HepG2 (cell line): ENCODE results near the gene EXPH5. TPM values are rescaled to one million over a fixed set of nuclear protein-coding genes. Genes with fewer than 3 reads are reported as not detected.

Experiments used
- EHMT2 ChIP-seq: fragments of 200-600 bp; sonication (generic); IDR thresholded peaks from 2 replicates; pipeline ENCODE4 v1.7.0; 2017; ENCODE audit warnings: antibody characterized with exemption, low read depth, low read length, borderline replicate concordance
- FOSL2 ChIP-seq: sonication (generic); formaldehyde crosslinking; IDR thresholded peaks from 2 replicates; pipeline ENCODE4 v1.4.0; 2020; ENCODE audit warnings: missing genetic modification reagents
- JUND ChIP-seq: sonication (generic); formaldehyde crosslinking; IDR thresholded peaks from 2 replicates; pipeline ENCODE4 v1.8.0; 2022; ENCODE audit warnings: mild to moderate bottlenecking, missing genetic modification reagents
- KLF9 ChIP-seq: IDR thresholded peaks from 2 replicates; pipeline ENCODE4 v1.6.1; 2016; ENCODE audit warnings: low read depth
- PTBP1 ChIP-seq: fragments of 200-400 bp; formaldehyde crosslinking; IDR thresholded peaks from 2 replicates; pipeline ENCODE4 v1.6.1; 2018; ENCODE audit warnings: low read length, low read depth; ENCODE audit not compliant: poor library complexity, severe bottlenecking
- SRSF4 ChIP-seq: fragments of 200-400 bp; formaldehyde crosslinking; IDR thresholded peaks from one replicate; pipeline ENCODE4 v1.6.1; 2018; ENCODE audit warnings: mild to moderate bottlenecking, low read depth, low read length, moderate library complexity; ENCODE audit not compliant: poor library complexity, severe bottlenecking
- STAT5B ChIP-seq: sonication (generic); formaldehyde crosslinking; IDR thresholded peaks from 2 replicates; pipeline ENCODE4 v1.4.0; 2020; ENCODE audit warnings: missing genetic modification reagents
- TBX3 ChIP-seq: fragments of 450-650 bp; IDR thresholded peaks from 2 replicates; pipeline ENCODE4 v1.6.1; 2017; ENCODE audit warnings: antibody characterized with exemption, mild to moderate bottlenecking, inconsistent platforms, borderline replicate concordance
- ZBTB3 ChIP-seq: sonication (generic); formaldehyde crosslinking; IDR thresholded peaks from 2 replicates; pipeline ENCODE4 v1.4.0; 2020; ENCODE audit warnings: low read depth, mild to moderate bottlenecking, moderate library complexity, missing genetic modification reagents, borderline replicate concordance
- ZNF460 ChIP-seq: sonication (generic); formaldehyde crosslinking; IDR thresholded peaks from 2 replicates; pipeline ENCODE4 v1.5.1; 2020; ENCODE audit warnings: missing genetic modification reagents, mild to moderate bottlenecking, borderline replicate concordance
- ZNF564 ChIP-seq: sonication (generic); formaldehyde crosslinking; IDR thresholded peaks from 2 replicates; pipeline ENCODE4 v1.8.1; 2023; ENCODE audit warnings: mild to moderate bottlenecking, missing genetic modification reagents
- ZNF570 ChIP-seq: sonication (generic); formaldehyde crosslinking; IDR thresholded peaks from 2 replicates; pipeline ENCODE4 v1.4.0; 2020; ENCODE audit warnings: mild to moderate bottlenecking, missing genetic modification reagents, borderline replicate concordance
- polyA plus RNA-seq, 8 experiments: library from polyadenylated mRNA; depleted of rRNA in 3 of 8; stranded (reverse) in 7 of 8; unstranded in 1 of 8; fragments of >200 nt; fragmentation: Illumina TruSeq in 4 of 8; extraction: Trizol in 4 of 8; gene quantifications; 2 replicates each; pipeline versions ENCODE4 v1.2.1 to v1.2.3, GENCODE V29; 2011 to 2016; ENCODE audit warnings: low read depth in 4 of 8, missing spikeins in 1 of 8, mixed read lengths in 1 of 8; ENCODE audit not compliant: insufficient read depth in 1 of 8
- total RNA-seq, 5 experiments: library from RNA; depleted of rRNA; stranded (reverse); fragments of >200 nt; fragmentation: Illumina TruSeq; extraction: Trizol; gene quantifications; 2 replicates each; pipeline ENCODE4 v1.2.3, GENCODE V29; 2016; ENCODE audit warnings: low read depth in 1 of 5
- TF ChIP-seq, protein P1 (sequence below): sonication (generic); formaldehyde crosslinking; IDR thresholded peaks from 2 replicates; pipeline ENCODE4 v1.5.0; 2020; ENCODE audit warnings: mild to moderate bottlenecking, missing genetic modification reagents, borderline replicate concordance
- TF ChIP-seq, protein P2 (sequence below): sonication (generic); formaldehyde crosslinking; IDR thresholded peaks from 2 replicates; pipeline ENCODE4 v1.4.0; 2020; ENCODE audit warnings: missing genetic modification reagents, borderline replicate concordance
- TF ChIP-seq, protein P3 (sequence below): conservative IDR thresholded peaks from 2 replicates; pipeline ENCODE4 v1.6.1; 2018; ENCODE audit warnings: missing genetic modification reagents

Gene EXPH5
- total and polyA plus RNA-seq, 2 of the 13 experiments (the other 11 are each of a cell fraction or from before 2014, with no cell fraction given): under 0.01 to 0.02 TPM

DNA sequence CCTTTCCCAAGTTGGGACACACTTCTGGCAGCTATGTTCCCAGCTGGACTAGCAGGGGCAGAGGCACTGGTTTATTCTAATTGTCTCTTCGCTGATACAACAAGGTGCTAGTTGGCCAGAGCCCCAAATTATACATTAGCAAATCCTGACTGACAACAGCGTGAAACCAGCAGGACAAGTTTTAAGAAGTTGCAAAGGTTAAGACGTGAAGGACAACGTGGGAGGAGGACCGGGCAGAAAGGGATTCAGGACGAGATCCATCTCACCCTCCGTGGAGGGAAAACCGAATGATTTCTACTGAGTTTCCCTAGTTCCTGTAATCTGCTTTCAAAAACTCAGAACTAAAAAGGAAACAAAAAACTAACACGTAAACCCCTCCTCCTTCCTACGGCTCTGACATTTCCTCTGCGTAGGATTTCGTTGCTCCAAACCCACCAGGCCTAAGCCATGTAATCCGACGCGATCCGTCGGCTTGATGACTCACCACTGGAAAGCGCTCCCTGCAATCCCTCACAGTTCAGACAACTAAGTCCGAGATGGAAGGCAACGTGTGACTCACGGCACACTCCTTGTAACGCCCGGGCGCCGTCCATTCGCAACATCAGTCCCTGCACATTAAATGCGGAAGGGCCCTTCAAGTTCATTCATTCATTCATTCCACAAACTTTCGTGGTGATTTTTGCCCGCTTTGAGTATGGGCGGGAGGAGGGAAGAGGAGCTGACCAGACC, 96.1 kb downstream of the EXPH5 start (continued):
- TF ChIP-seq, protein P1, sequence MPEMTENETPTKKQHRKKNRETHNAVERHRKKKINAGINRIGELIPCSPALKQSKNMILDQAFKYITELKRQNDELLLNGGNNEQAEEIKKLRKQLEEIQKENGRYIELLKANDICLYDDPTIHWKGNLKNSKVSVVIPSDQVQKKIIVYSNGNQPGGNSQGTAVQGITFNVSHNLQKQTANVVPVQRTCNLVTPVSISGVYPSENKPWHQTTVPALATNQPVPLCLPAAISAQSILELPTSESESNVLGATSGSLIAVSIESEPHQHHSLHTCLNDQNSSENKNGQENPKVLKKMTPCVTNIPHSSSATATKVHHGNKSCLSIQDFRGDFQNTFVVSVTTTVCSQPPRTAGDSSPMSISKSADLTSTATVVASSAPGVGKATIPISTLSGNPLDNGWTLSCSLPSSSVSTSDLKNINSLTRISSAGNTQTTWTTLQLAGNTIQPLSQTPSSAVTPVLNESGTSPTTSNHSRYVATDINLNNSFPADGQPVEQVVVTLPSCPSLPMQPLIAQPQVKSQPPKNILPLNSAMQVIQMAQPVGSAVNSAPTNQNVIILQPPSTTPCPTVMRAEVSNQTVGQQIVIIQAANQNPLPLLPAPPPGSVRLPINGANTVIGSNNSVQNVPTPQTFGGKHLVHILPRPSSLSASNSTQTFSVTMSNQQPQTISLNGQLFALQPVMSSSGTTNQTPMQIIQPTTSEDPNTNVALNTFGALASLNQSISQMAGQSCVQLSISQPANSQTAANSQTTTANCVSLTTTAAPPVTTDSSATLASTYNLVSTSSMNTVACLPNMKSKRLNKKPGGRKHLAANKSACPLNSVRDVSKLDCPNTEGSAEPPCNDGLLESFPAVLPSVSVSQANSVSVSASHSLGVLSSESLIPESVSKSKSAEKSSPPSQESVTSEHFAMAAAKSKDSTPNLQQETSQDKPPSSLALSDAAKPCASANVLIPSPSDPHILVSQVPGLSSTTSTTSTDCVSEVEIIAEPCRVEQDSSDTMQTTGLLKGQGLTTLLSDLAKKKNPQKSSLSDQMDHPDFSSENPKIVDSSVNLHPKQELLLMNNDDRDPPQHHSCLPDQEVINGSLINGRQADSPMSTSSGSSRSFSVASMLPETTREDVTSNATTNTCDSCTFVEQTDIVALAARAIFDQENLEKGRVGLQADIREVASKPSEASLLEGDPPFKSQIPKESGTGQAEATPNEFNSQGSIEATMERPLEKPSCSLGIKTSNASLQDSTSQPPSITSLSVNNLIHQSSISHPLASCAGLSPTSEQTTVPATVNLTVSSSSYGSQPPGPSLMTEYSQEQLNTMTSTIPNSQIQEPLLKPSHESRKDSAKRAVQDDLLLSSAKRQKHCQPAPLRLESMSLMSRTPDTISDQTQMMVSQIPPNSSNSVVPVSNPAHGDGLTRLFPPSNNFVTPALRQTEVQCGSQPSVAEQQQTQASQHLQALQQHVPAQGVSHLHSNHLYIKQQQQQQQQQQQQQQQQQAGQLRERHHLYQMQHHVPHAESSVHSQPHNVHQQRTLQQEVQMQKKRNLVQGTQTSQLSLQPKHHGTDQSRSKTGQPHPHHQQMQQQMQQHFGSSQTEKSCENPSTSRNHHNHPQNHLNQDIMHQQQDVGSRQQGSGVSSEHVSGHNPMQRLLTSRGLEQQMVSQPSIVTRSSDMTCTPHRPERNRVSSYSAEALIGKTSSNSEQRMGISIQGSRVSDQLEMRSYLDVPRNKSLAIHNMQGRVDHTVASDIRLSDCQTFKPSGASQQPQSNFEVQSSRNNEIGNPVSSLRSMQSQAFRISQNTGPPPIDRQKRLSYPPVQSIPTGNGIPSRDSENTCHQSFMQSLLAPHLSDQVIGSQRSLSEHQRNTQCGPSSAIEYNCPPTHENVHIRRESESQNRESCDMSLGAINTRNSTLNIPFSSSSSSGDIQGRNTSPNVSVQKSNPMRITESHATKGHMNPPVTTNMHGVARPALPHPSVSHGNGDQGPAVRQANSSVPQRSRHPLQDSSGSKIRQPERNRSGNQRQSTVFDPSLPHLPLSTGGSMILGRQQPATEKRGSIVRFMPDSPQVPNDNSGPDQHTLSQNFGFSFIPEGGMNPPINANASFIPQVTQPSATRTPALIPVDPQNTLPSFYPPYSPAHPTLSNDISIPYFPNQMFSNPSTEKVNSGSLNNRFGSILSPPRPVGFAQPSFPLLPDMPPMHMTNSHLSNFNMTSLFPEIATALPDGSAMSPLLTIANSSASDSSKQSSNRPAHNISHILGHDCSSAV: no peak
- TF ChIP-seq ZNF564 (no peak), STAT5B (CRISPR knock-in tag) (no peak), ZNF570 (no peak), TBX3 (no peak), FOSL2 (peak; percentile 100), ZNF460 (no peak), JUND (peak; percentile 97), EHMT2 (no peak), PTBP1 (no peak), ZBTB3 (CRISPR knock-in tag) (no peak), SRSF4 (no peak), KLF9 (CRISPR knock-in tag) (no peak)
- TF ChIP-seq, protein P2, sequence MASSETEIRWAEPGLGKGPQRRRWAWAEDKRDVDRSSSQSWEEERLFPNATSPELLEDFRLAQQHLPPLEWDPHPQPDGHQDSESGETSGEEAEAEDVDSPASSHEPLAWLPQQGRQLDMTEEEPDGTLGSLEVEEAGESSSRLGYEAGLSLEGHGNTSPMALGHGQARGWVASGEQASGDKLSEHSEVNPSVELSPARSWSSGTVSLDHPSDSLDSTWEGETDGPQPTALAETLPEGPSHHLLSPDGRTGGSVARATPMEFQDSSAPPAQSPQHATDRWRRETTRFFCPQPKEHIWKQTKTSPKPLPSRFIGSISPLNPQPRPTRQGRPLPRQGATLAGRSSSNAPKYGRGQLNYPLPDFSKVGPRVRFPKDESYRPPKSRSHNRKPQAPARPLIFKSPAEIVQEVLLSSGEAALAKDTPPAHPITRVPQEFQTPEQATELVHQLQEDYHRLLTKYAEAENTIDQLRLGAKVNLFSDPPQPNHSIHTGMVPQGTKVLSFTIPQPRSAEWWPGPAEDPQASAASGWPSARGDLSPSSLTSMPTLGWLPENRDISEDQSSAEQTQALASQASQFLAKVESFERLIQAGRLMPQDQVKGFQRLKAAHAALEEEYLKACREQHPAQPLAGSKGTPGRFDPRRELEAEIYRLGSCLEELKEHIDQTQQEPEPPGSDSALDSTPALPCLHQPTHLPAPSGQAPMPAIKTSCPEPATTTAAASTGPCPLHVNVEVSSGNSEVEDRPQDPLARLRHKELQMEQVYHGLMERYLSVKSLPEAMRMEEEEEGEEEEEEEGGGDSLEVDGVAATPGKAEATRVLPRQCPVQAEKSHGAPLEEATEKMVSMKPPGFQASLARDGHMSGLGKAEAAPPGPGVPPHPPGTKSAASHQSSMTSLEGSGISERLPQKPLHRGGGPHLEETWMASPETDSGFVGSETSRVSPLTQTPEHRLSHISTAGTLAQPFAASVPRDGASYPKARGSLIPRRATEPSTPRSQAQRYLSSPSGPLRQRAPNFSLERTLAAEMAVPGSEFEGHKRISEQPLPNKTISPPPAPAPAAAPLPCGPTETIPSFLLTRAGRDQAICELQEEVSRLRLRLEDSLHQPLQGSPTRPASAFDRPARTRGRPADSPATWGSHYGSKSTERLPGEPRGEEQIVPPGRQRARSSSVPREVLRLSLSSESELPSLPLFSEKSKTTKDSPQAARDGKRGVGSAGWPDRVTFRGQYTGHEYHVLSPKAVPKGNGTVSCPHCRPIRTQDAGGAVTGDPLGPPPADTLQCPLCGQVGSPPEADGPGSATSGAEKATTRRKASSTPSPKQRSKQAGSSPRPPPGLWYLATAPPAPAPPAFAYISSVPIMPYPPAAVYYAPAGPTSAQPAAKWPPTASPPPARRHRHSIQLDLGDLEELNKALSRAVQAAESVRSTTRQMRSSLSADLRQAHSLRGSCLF (CRISPR knock-in tag): no peak
- TF ChIP-seq, protein P3, sequence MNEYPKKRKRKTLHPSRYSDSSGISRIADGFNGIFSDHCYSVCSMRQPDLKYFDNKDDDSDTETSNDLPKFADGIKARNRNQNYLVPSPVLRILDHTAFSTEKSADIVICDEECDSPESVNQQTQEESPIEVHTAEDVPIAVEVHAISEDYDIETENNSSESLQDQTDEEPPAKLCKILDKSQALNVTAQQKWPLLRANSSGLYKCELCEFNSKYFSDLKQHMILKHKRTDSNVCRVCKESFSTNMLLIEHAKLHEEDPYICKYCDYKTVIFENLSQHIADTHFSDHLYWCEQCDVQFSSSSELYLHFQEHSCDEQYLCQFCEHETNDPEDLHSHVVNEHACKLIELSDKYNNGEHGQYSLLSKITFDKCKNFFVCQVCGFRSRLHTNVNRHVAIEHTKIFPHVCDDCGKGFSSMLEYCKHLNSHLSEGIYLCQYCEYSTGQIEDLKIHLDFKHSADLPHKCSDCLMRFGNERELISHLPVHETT: no peak
